ENCODE data around the gene FKBP10. TPM values are rescaled to one million over a fixed set of nuclear protein-coding genes. Genes with fewer than 3 reads are reported as not detected.

Gene FKBP10
- total and polyA plus RNA-seq, 9 of the 15 experiments (the other 6 are each of a cell fraction or from before 2014, with no cell fraction given): 0.03 to 3.0 (median 1.4) TPM; not detected in 1

DNA sequence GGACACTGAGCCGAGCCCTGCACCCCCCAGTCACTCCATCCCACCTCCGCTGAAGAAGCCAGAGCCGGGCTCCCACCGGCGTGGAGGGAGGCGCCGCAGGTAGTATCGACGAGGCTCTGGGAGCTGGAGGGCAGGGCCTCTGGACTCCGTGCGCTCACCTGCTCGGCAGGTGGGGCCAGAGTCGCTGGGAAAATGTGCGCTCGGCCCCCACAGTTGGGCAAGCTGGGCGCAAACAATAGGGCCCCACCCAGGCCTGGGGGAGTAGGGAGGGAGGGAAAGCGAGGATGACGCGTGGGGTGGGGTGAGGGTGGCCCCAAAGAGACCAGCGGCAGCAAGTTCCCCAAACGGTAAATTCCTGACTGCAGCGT is 27.0 kb upstream of the FKBP10 start (continued):
- TF ChIP-seq TCF15 (CRISPR knock-in tag; IDR thresholded peaks at IDR 0.05): no peak
- no peak for TF ChIP-seq POLR2AphosphoS5 (IDR thresholded peaks at IDR 0.05; ENCODE audit: control insufficient read depth, insufficient read depth, low read depth, low read length)
- 0 out of 2 replicates have a peak, but pooled peaks have one; percentile 9 for TF ChIP-seq PKNOX1 (IDR thresholded peaks at IDR 0.05)
- TF ChIP-seq, protein P1, sequence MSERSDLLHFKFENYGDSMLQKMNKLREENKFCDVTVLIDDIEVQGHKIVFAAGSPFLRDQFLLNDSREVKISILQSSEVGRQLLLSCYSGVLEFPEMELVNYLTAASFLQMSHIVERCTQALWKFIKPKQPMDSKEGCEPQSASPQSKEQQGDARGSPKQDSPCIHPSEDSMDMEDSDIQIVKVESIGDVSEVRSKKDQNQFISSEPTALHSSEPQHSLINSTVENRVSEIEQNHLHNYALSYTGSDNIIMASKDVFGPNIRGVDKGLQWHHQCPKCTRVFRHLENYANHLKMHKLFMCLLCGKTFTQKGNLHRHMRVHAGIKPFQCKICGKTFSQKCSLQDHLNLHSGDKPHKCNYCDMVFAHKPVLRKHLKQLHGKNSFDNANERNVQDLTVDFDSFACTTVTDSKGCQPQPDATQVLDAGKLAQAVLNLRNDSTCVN (CRISPR knock-in tag; IDR thresholded peaks at IDR 0.05): 0 out of 2 replicates have a peak, but pooled peaks have one; percentile 45
- no peak for TF ChIP-seq BACH1 (tag; IDR thresholded peaks at IDR 0.05)
- no peak for TF ChIP-seq ZNF184 (CRISPR knock-in tag; IDR thresholded peaks at IDR 0.05)
- no peak for TF ChIP-seq ATF6 (CRISPR knock-in tag; IDR thresholded peaks at IDR 0.05)
- peak; percentile 38 for TF ChIP-seq CHD1 (IDR thresholded peaks at IDR 0.05; ENCODE audit: low read length)
- TF ChIP-seq, protein P2, sequence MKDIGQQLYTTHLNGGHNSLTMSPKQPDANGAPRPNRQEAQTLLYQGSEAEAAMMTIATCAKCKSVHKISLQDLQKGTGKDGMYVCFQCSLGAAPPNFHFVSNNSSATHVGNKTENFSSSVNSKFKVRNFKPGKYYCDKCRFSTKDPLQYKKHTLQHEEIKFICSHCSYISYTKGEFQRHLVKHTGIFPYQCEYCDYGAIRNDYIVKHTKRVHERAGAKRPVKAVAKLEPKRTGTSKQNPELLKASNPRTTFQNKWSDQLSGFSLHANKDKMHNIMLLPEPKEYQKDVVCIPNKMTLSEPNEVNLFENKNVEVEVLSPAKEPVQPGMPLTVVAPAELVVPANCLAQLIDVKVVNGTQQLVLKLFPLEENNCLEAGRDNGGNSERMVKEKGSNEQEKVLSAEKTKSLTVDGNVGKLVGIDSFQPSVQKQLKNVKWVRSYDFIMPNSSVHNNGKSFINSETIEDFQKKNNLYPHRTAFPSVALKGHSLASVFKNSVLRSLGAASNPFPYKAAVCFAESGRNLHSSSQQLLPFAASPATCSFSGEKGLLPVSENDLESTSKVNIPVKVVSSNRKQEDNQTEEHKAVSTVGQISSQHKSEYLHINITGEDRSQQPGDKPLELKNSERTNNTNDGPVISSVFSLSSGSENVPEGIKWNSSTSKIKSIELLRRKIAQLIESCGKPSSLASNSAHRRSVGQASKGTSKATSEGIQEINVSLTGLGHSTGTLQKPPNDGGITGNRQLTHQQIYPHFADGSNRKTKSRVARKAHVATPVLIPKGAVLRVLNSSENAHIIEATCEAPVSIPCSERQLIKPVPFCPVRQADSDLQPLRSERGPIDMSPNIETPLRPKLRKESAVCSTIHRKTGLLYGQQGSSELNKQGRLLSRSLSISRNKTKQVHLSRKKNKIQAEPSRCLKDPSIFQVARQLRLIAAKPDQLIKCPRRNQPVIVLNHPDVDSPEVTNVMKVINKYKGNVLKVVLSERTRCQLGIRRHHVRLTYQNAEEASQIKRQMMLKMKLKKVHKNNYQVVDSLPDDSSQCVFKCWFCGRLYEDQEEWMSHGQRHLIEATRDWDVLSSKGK (CRISPR knock-in tag; IDR thresholded peaks at IDR 0.05): no peak
- TF ChIP-seq SP2 (IDR thresholded peaks at IDR 0.05; ENCODE audit: extremely low read depth, low read depth, low read length, poor library complexity, severe bottlenecking): no peak
- TF ChIP-seq SMARCE1 (IDR thresholded peaks at IDR 0.05): no peak
- TF ChIP-seq HMG20B (CRISPR knock-in tag; IDR thresholded peaks at IDR 0.05): no peak
- TF ChIP-seq SMAD3 (CRISPR knock-in tag; conservative IDR thresholded peaks at IDR 0.05): no peak
- peak; percentile 73; the same call in 1 of the 2 replicates for TF ChIP-seq ZNF740 (CRISPR knock-in tag; IDR thresholded peaks at IDR 0.05)
- TF ChIP-seq ZNF740 (tag; IDR thresholded peaks at IDR 0.05): 0 out of 4 replicates have a peak, but pooled peaks of 1 of the 2 experiments have one; percentile 18
- TF ChIP-seq BRD9 (IDR thresholded peaks at IDR 0.05; ENCODE audit: low read depth, partially characterized antibody): peak; percentile 15
- no peak for TF ChIP-seq HDAC8 (tag; IDR thresholded peaks at IDR 0.05)
- no peak for TF ChIP-seq CSDE1 (IDR thresholded peaks at IDR 0.05)

Measured in K562 (cell line).